Measurements from ENCODE around the gene SMAD9. TPM values are rescaled to one million over a fixed set of nuclear protein-coding genes. Genes with fewer than 3 reads are reported as not detected.

The SMAD9 gene
- total RNA-seq, 1 experiment from 2014 or later: 1.1 TPM

- H4K91ac ChIP-seq (ENCODE audit: insufficient read length, low read depth, low read length): no peak overlapping the region
- no peak overlapping the region for H2BK5ac ChIP-seq (ENCODE audit: insufficient read length, low read length)
- Mint-ChIP-seq H3K4me1 (peaks cover 19 to 21% of the 10 kb centered on the region in 2 experiments), H3K4me3 (no peak overlapping the region), H3K27ac (no peak overlapping the region), H3K36me3 (ENCODE audit: insufficient read depth in 1 of 3, low read depth in 3 of 3) (no peaks in the 10 kb centered on the region), H3K9me3 (no peaks in the 10 kb centered on the region), H3K27me3 (ENCODE audit: low read depth) (no peaks in the 10 kb centered on the region)
- no peak overlapping the region for H3K14ac ChIP-seq (ENCODE audit: insufficient read depth, low read length)
- no peaks in the 10 kb centered on the region for H3K27me3 ChIP-seq (ENCODE audit: insufficient read depth, low read length)
- no peak overlapping the region for H2BK120ac ChIP-seq (ENCODE audit: low read depth, low read length, poor library complexity, severe bottlenecking)
- no peak overlapping the region for H4K5ac ChIP-seq (ENCODE audit: insufficient read length, low read depth, low read length)
- H3K56ac ChIP-seq (ENCODE audit: insufficient read length, low read depth, low read length): no peak overlapping the region
- TF ChIP-seq, protein P1, sequence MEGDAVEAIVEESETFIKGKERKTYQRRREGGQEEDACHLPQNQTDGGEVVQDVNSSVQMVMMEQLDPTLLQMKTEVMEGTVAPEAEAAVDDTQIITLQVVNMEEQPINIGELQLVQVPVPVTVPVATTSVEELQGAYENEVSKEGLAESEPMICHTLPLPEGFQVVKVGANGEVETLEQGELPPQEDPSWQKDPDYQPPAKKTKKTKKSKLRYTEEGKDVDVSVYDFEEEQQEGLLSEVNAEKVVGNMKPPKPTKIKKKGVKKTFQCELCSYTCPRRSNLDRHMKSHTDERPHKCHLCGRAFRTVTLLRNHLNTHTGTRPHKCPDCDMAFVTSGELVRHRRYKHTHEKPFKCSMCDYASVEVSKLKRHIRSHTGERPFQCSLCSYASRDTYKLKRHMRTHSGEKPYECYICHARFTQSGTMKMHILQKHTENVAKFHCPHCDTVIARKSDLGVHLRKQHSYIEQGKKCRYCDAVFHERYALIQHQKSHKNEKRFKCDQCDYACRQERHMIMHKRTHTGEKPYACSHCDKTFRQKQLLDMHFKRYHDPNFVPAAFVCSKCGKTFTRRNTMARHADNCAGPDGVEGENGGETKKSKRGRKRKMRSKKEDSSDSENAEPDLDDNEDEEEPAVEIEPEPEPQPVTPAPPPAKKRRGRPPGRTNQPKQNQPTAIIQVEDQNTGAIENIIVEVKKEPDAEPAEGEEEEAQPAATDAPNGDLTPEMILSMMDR (conservative IDR thresholded peaks at IDR 0.05): no peak
- no peak overlapping the region for H2BK12ac ChIP-seq (ENCODE audit: insufficient read length, low read depth, low read length)
- H2BK20ac ChIP-seq (ENCODE audit: low read depth, low read length, poor library complexity, severe bottlenecking): no peak overlapping the region
- no peak overlapping the region for H3K23ac ChIP-seq (ENCODE audit: insufficient read length, low read depth, low read length)
- no peak overlapping the region for H3K9ac ChIP-seq (ENCODE audit: extremely low read depth, insufficient read length, low read length)
- no peaks in the 10 kb centered on the region for H3K79me1 ChIP-seq (ENCODE audit: insufficient read depth, low read depth, low read length, poor library complexity, severe bottlenecking)
- H3T11ph ChIP-seq (ENCODE audit: low read length): no peak overlapping the region
- no peaks in the 10 kb centered on the region for H3K9me3 ChIP-seq (ENCODE audit: control insufficient read depth, low read depth, low read length)
- no peaks in the 10 kb centered on the region for H3K23me2 ChIP-seq (ENCODE audit: insufficient read length, low read depth, low read length, poor library complexity, severe bottlenecking)
- H3K27ac ChIP-seq (ENCODE audit: insufficient read length, low read depth, low read length): no peak overlapping the region
- no peak overlapping the region for H3K4me2 ChIP-seq (ENCODE audit: insufficient read depth, insufficient read length, low read length)
- no peak overlapping the region for H3K4ac ChIP-seq (ENCODE audit: low read depth, low read length)
- no peak overlapping the region for H4K8ac ChIP-seq (replicated peaks; ENCODE audit: insufficient read length, low read depth, low read length)
- WGBS (ENCODE audit: extremely low coverage, insufficient read length, low lambda C conversion rate): no CpG with 5 or more reads among the region's 2 CpGs
- no peaks in the 10 kb centered on the region for H3K79me2 ChIP-seq (ENCODE audit: insufficient read depth, low read length)
- no peak overlapping the region for H3K18ac ChIP-seq (ENCODE audit: insufficient read length, low read depth, low read length)
- no peak overlapping the region for H2AK5ac ChIP-seq (ENCODE audit: insufficient read length, low read length)
- no peak overlapping the region for H2AFZ ChIP-seq (ENCODE audit: low read length)
- no peak for DNase-seq
- no peaks in the 10 kb centered on the region for H4K20me1 ChIP-seq (ENCODE audit: control insufficient read depth, insufficient read depth, insufficient read length)
- peaks cover 5% of the 10 kb centered on the region; the same call in 1 of the 2 replicates for H3K4me1 ChIP-seq (ENCODE audit: insufficient read depth, low read length)
- no peak overlapping the region for H2BK15ac ChIP-seq (ENCODE audit: low read depth, low read length)
These were observed 28.3 kb downstream of the SMAD9 start for GRCh38 chr13:36891752-36892151.
